ENCODE results near the gene USP9X.

- TF ChIP-seq ZNF660 (tag by site-specific recombination; IDR thresholded peaks at IDR 0.05) (no peak), CTCF (tag by site-specific recombination; IDR thresholded peaks at IDR 0.05) (no peak), ZNF677 (tag by site-specific recombination; IDR thresholded peaks at IDR 0.05) (no peak), ZNF350 (tag by site-specific recombination; IDR thresholded peaks at IDR 0.05) (no peak), ELK4 (IDR thresholded peaks at IDR 0.05; ENCODE audit: borderline replicate concordance, low read depth, low read length) (no peak), ZNF239 (tag by site-specific recombination; IDR thresholded peaks at IDR 0.05) (no peak), ZNF768 (tag by site-specific recombination; IDR thresholded peaks at IDR 0.05) (no peak), HOXA7 (CRISPR knock-in tag; IDR thresholded peaks at IDR 0.05; ENCODE audit: borderline replicate concordance) (no peak), TCF7L2 (IDR thresholded peaks at IDR 0.05; ENCODE audit: borderline replicate concordance, low read depth, low read length) (no peak), HOXD13 (CRISPR knock-in tag; IDR thresholded peaks at IDR 0.05; ENCODE audit: borderline replicate concordance) (no peak)
These were observed 151.4 kb downstream of the USP9X start for GRCh38 chrX:41236629-41237028.
